Measurements from ENCODE around the gene UPP2.

The UPP2 gene

DNA sequence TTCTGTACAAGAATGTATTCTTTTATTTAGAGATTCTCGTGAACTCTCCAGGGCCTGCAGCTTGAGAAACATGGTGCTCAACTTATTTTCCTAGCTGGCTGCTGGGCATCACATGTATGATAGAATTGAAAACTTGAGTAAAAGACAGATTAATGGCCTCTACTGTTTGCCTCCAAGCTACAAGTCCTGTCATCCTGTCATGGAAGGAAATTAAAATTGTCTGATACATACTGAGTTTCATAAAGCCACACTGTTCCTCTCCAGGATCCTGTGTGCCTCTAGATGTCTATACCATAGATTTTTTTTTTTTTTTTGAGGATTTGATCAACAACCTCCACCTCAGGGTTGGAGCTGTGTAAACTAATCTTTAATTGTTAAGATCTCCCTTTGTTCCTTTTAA is 38.5 kb downstream of the UPP2 start:
- H3K4me3 Mint-ChIP-seq = no peak overlapping the region
- H3K27ac Mint-ChIP-seq = no peak overlapping the region
- ATAC-seq (replicated peaks) (no peak), DNase-seq (no peak)
- H3K36me3 Mint-ChIP-seq = no peaks in the 10 kb centered on the region
- H3K4me1 Mint-ChIP-seq = peaks cover 3 to 5% of the 10 kb centered on the region in 2 donors
- H3K9me3 Mint-ChIP-seq = no peaks in the 10 kb centered on the region
- H3K27me3 Mint-ChIP-seq = peaks cover 14% of the 10 kb centered on the region in 2 donors

- peak; percentile 56 to 70 for ATAC-seq (replicated peaks)
- H3K4me3 Mint-ChIP-seq = no peak overlapping the region
- peaks cover 8 to 11% of the 10 kb centered on the region in 2 donors for H3K9me3 Mint-ChIP-seq
- H3K27ac Mint-ChIP-seq = no peak overlapping the region
- no peak for DNase-seq
- H3K4me1 Mint-ChIP-seq = peaks cover 3 to 5% of the 10 kb centered on the region in 2 donors
- no peaks in the 10 kb centered on the region for H3K36me3 Mint-ChIP-seq
- peaks cover 22 to 29% of the 10 kb centered on the region in 2 donors for H3K27me3 Mint-ChIP-seq
Observed at GRCh38 chr2:158142165-158142564, 40.5 kb downstream of the UPP2 start.

GRCh38 chr2:158142568-158143332 is 41.1 kb downstream of the UPP2 start:
- no peak overlapping the region for H3K4me3 Mint-ChIP-seq
- H3K36me3 Mint-ChIP-seq = no peaks in the 10 kb centered on the region
- H3K27ac Mint-ChIP-seq = no peak overlapping the region
- ATAC-seq (replicated peaks) = peak; percentile 71 to 86
- H3K9me3 Mint-ChIP-seq = peaks cover 8 to 12% of the 10 kb centered on the region in 2 donors
- H3K4me1 Mint-ChIP-seq = peaks cover 3 to 5% of the 10 kb centered on the region in 2 donors
- DNase-seq = no peak
- H3K27me3 Mint-ChIP-seq = peaks cover 22 to 30% of the 10 kb centered on the region in 2 donors

- Mint-ChIP-seq H3K4me3 (no peak overlapping the region), H3K27ac (no peak overlapping the region), H3K4me1 (peaks cover 3 to 5% of the 10 kb centered on the region in 2 donors), H3K27me3 (peaks cover 22 to 30% of the 10 kb centered on the region in 2 donors), H3K36me3 (no peaks in the 10 kb centered on the region), H3K9me3 (peaks cover 8 to 12% of the 10 kb centered on the region in 2 donors)
- DNase-seq (no peak), ATAC-seq (replicated peaks) (no peak)
Observed at GRCh38 chr2:158143703-158144360, 42.2 kb downstream of the UPP2 start.

- no peak overlapping the region for H3K27ac Mint-ChIP-seq
- H3K4me1 Mint-ChIP-seq = peaks cover 3 to 5% of the 10 kb centered on the region in 2 donors
- DNase-seq = no peak
- H3K4me3 Mint-ChIP-seq = no peak overlapping the region
- no peak for ATAC-seq (replicated peaks)
- H3K9me3 Mint-ChIP-seq = peaks cover 8 to 12% of the 10 kb centered on the region in 2 donors
- peaks cover 22 to 30% of the 10 kb centered on the region in 2 donors for H3K27me3 Mint-ChIP-seq
- H3K36me3 Mint-ChIP-seq = no peaks in the 10 kb centered on the region
Observed at GRCh38 chr2:158144914-158145625, 43.4 kb downstream of the UPP2 start.

DNA sequence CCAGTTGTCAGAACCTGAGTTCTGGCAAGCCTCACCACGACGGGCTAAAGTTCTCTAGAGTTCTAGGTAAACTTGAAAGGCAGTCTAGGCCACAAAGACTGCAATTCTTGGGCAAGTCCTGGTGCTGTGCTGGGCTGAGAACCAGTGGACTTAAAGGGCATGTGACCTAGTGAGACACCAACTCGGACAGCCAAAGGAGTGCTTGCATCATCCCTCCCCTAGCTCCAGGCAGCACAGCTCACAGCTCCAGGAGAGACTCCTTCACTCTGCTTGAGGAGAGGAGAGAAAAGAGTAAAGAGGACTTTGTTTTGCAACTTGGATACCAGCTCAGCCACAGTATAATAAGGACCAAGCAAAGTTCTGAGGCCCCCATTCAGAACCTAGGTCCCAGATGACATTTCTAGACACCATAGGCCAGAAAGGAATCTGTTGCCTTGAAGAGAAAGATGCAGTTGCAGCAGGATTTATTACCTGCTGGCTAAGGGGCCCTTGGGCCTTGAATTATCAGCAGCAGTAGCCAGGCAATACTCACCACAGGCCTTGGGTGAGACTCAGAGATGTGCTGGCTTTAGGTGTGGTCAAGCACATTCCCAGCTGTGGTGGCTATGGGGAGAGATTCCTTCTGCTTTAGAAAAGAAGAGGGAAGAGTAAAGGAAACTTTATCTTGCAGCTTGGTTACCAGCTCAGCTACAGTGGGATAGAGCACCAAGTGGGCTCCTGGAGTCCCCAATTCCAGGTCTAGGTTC is 51.8 kb downstream of the UPP2 start:
- H3K9me3 Mint-ChIP-seq = no peaks in the 10 kb centered on the region
- no peak for ATAC-seq (replicated peaks)
- no peak overlapping the region for H3K27ac Mint-ChIP-seq
- H3K36me3 Mint-ChIP-seq = no peaks in the 10 kb centered on the region
- no peak overlapping the region for H3K4me3 Mint-ChIP-seq
- H3K27me3 Mint-ChIP-seq = no peaks in the 10 kb centered on the region
- H3K4me1 Mint-ChIP-seq = no peaks in the 10 kb centered on the region
- DNase-seq = no peak

GRCh38 chr2:158154596-158154995 is 52.9 kb downstream of the UPP2 start:
- DNase-seq (no peak), ATAC-seq (replicated peaks) (no peak)
- H3K36me3 Mint-ChIP-seq = no peaks in the 10 kb centered on the region
- H3K4me3 Mint-ChIP-seq = no peak overlapping the region
- no peaks in the 10 kb centered on the region for H3K4me1 Mint-ChIP-seq
- no peaks in the 10 kb centered on the region for H3K9me3 Mint-ChIP-seq
- peaks cover 0 to 5% of the 10 kb centered on the region in 2 donors for H3K27me3 Mint-ChIP-seq
- no peak overlapping the region for H3K27ac Mint-ChIP-seq

GRCh38 chr2:158172719-158173118 is 71.0 kb downstream of the UPP2 start:
- ATAC-seq (replicated peaks) (no peak), DNase-seq (no peak)
- H3K4me1 Mint-ChIP-seq = peaks cover 0 to 1% of the 10 kb centered on the region in 2 donors
- no peak overlapping the region for H3K4me3 Mint-ChIP-seq
- H3K27me3 Mint-ChIP-seq = peaks cover 0 to 9% of the 10 kb centered on the region in 2 donors
- no peaks in the 10 kb centered on the region for H3K9me3 Mint-ChIP-seq
- no peaks in the 10 kb centered on the region for H3K36me3 Mint-ChIP-seq
- no peak overlapping the region for H3K27ac Mint-ChIP-seq

DNA sequence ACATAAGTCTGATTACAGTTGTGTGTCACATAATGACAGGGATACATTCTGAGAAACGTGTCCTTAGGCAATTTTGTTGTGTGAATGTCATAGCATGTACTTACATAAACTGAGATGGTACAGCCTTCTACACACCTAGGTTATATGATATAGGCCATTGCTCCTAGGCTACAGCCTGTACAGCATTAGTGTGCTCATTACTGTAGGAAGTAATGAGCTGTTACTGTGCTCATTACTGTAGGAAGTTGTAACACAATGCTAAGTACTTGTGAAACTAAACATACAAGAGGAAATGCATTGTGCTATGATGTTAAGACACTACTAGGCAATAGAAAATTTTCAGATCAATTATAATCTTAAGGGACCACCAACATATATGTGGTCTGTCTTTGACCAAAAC is 72.8 kb downstream of the UPP2 start:
- Mint-ChIP-seq H3K27me3 (peaks cover 0 to 9% of the 10 kb centered on the region in 2 donors), H3K27ac (no peak overlapping the region), H3K36me3 (no peaks in the 10 kb centered on the region), H3K4me1 (peaks cover 0 to 1% of the 10 kb centered on the region in 2 donors), H3K9me3 (no peaks in the 10 kb centered on the region), H3K4me3 (no peak overlapping the region)
- DNase-seq = no peak
- ATAC-seq (replicated peaks) = peak in 1 of 2 donors; percentile 18

- Mint-ChIP-seq H3K4me1 (peaks cover 3 to 4% of the 10 kb centered on the region in 2 donors), H3K4me3 (no peak overlapping the region), H3K27me3 (peaks cover 0 to 9% of the 10 kb centered on the region in 2 donors), H3K36me3 (no peaks in the 10 kb centered on the region), H3K27ac (no peak overlapping the region), H3K9me3 (no peaks in the 10 kb centered on the region)
- DNase-seq = no peak
- no peak for ATAC-seq (replicated peaks)
Observed at GRCh38 chr2:158174956-158175355, 73.3 kb downstream of the UPP2 start.

- Mint-ChIP-seq H3K27me3 (peaks cover 12 to 20% of the 10 kb centered on the region in 2 donors), H3K4me1 (peaks cover 8 to 11% of the 10 kb centered on the region in 2 donors), H3K4me3 (no peak overlapping the region), H3K9me3 (no peaks in the 10 kb centered on the region), H3K27ac (no peak overlapping the region), H3K36me3 (no peaks in the 10 kb centered on the region)
- DNase-seq (no peak), ATAC-seq (replicated peaks) (no peak)
Observed at GRCh38 chr2:158178646-158179045, 77.0 kb downstream of the UPP2 start.

DNA sequence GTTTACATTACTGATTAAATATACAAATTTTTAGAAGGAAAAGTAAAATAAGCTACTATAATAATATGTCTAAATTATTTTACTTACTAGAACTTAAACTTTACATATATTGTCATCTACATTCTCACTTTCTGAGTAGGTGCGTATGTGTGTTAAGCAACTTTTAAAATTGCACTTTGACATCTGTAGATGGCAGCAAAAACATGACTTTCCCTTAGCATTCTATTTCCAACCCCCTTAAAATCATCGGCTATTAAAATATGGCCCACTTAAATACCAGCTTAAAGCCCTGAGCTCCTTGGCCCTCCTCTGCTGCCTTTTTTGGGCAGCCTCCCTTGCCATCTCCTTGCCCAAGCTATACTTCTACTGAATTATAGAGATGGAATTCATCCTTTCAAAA is 78.0 kb downstream of the UPP2 start:
- Mint-ChIP-seq H3K27ac (no peak overlapping the region), H3K9me3 (no peaks in the 10 kb centered on the region), H3K4me3 (no peak overlapping the region), H3K36me3 (no peaks in the 10 kb centered on the region), H3K27me3 (peaks cover 12 to 20% of the 10 kb centered on the region in 2 donors), H3K4me1 (peaks cover 8 to 11% of the 10 kb centered on the region in 2 donors)
- no peak for DNase-seq
- peak; percentile 59 to 60 for ATAC-seq (replicated peaks)

- ATAC-seq (replicated peaks) = no peak
- Mint-ChIP-seq H3K4me3 (no peak overlapping the region), H3K4me1 (peaks cover 6 to 11% of the 10 kb centered on the region in 2 donors), H3K27me3 (peaks cover 12 to 20% of the 10 kb centered on the region in 2 donors), H3K27ac (no peak overlapping the region), H3K9me3 (no peaks in the 10 kb centered on the region), H3K36me3 (no peaks in the 10 kb centered on the region)
- no peak for DNase-seq
Observed at GRCh38 chr2:158181171-158181570, 79.5 kb downstream of the UPP2 start.

Measured in stimulated activated naive B cell treated with anti-CD40 and anti-IgM and Interleukin-4, amounts not matched to agents 10 μg/mL and 1 μg/mL and 100 μg/mL, for 72 hours (primary cell).